Naive thymus-derived CD4-positive, alpha-beta T cell (primary cell): ENCODE data around the gene PET100. TPM values are rescaled to one million over a fixed set of nuclear protein-coding genes. Genes with fewer than 3 reads are reported as not detected.

Experiments used
- ATAC-seq: fragments of 150-1000 bp; cut with Tn5 transposase; 2 replicates; pipeline ENCODE4 v1.10.0; 2021; ENCODE audit warnings: mild to moderate bottlenecking, moderate library complexity
- CTCF ChIA-PET: fragments of 350-600 bp; sonication (Branson Sonifier 250); formaldehyde crosslinking; loops from one replicate; lab custom pipeline; 2021; ENCODE audit warnings: antibody characterized with exemption; lab: Charles Lee
- POLR2A ChIA-PET: fragments of 350-600 bp; sonication (Branson Sonifier 250); formaldehyde crosslinking; loops from one replicate; lab custom pipeline; 2021; ENCODE audit warnings: antibody characterized with exemption, inconsistent platforms; lab: Charles Lee
- DNase-seq, 9 donors: peaks; one replicate each; pipeline versions ENCODE4 v3.0.0 to v3.0.0-alpha.2; 2020 to 2022; ENCODE audit warnings: mixed read lengths in 1 of 9
- H3K27ac ChIP-seq: one replicate; pipeline ENCODE4 v1.7.0; 2013; ENCODE audit warnings: mild to moderate bottlenecking, low read depth, low read length, moderate library complexity
- H3K27me3 ChIP-seq, 2 donors: one replicate each; pipeline ENCODE4 v1.7.0; 2013; ENCODE audit warnings: low read length in 2 of 2, mild to moderate bottlenecking in 2 of 2, moderate library complexity in 2 of 2; ENCODE audit not compliant: control insufficient read depth in 2 of 2, insufficient read depth in 2 of 2
- H3K36me3 ChIP-seq, 3 experiments: 1 replicate in 2 of 3; 2 replicates in 1 of 3; pipeline ENCODE4 v1.7.0; 2013; ENCODE audit warnings: low read length in 3 of 3, mild to moderate bottlenecking in 3 of 3, moderate library complexity in 1 of 3; ENCODE audit not compliant: insufficient read depth in 3 of 3, control insufficient read depth in 2 of 3
- H3K4me1 ChIP-seq, 2 donors: one replicate each; pipeline ENCODE4 v1.7.0; 2013; ENCODE audit warnings: low read length in 2 of 2, mild to moderate bottlenecking in 2 of 2, moderate library complexity in 1 of 2; ENCODE audit not compliant: control insufficient read depth in 2 of 2, insufficient read depth in 2 of 2
- H3K4me3 ChIP-seq: 2 replicates; pipeline ENCODE4 v1.7.0; 2013; ENCODE audit warnings: mild to moderate bottlenecking, low read length
- H3K9me3 ChIP-seq, 3 experiments: 1 replicate in 2 of 3; 2 replicates in 1 of 3; pipeline ENCODE4 v1.7.0; 2013; ENCODE audit warnings: low read length in 3 of 3; ENCODE audit not compliant: control insufficient read depth in 2 of 3
- H3K27ac Mint-ChIP-seq, 9 donors: one replicate each; pipeline ENCODE4 v1.8.0; 2020 to 2022; ENCODE audit warnings: mixed read lengths in 9 of 9, mild to moderate bottlenecking in 8 of 9, moderate library complexity in 5 of 9, inconsistent platforms in 2 of 9
- H3K27me3 Mint-ChIP-seq, 5 donors: one replicate each; pipeline ENCODE4 v1.8.0; 2021 to 2022; ENCODE audit warnings: mixed read lengths in 5 of 5, mild to moderate bottlenecking in 1 of 5
- H3K36me3 Mint-ChIP-seq, 5 donors: one replicate each; pipeline ENCODE4 v1.8.0; 2020 to 2022; ENCODE audit warnings: mixed read lengths in 5 of 5, mild to moderate bottlenecking in 3 of 5, inconsistent platforms in 1 of 5
- H3K4me1 Mint-ChIP-seq, 7 donors: one replicate each; pipeline ENCODE4 v1.8.0; 2020 to 2022; ENCODE audit warnings: mixed read lengths in 7 of 7, mild to moderate bottlenecking in 3 of 7, inconsistent platforms in 1 of 7
- H3K4me3 Mint-ChIP-seq, 10 donors: one replicate each; pipeline ENCODE4 v1.8.0; 2020 to 2022; ENCODE audit warnings: mild to moderate bottlenecking in 10 of 10, mixed read lengths in 10 of 10, moderate library complexity in 6 of 10, inconsistent platforms in 2 of 10
- H3K9me3 Mint-ChIP-seq, 11 donors: one replicate each; pipeline ENCODE4 v1.8.0; 2020 to 2022; ENCODE audit warnings: mixed read lengths in 11 of 11, mild to moderate bottlenecking in 4 of 11, inconsistent platforms in 1 of 11, moderate library complexity in 1 of 11
- intact Hi-C, 2 donors: fragments of 100-400 bp; cut with micrococcal nuclease; formaldehyde crosslinking; loops; one replicate each; pipeline ENCODE4 v1.15.1; 2023
- polyA plus RNA-seq, 2 donors: library from polyadenylated mRNA; unstranded; fragments of 300-500 nt; fragmentation: Illumina TruSeq; gene quantifications; one replicate each; pipeline ENCODE4 v1.2.3, GENCODE V29; 2021
- total RNA-seq, 6 experiments: library from RNA in 5 of 6; stranded (reverse) in 5 of 6; gene quantifications; 1 replicate in 5 of 6; 2 replicates in 1 of 6; pipeline ENCODE4 v1.2.3 and lab custom pipeline; 2021 to 2026

Gene PET100
- total and polyA plus RNA-seq, 7 experiments from 2014 or later, result 112 to 274 (median 127) TPM

GRCh38 chr19:7663706-7664105 is 34.1 kb downstream of the PET100 start:
- intact Hi-C loops, result no loop called here
- CTCF ChIA-PET, result no interaction called here

DNA sequence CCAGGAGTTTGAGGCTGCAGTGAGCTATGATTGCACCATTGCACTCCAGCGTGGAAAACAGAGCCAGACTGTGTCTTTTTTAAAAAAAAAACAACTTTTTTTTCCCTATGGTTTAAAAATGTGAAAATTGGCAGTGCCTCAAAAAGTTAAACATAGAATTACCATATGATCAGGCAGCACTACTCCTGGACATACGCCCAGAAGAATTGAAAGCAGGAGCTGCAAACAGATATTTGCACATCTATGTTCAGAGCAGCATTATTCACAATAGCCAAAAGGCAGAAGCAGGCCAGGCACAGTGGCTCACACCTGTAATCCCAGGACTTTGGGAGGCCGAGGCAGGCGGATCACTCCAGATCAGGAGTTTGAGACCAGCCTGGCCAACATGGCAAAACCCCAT is 35.5 kb downstream of the PET100 start:
- intact Hi-C loops, result no loop called here
- DNase-seq (no peak), ATAC-seq (no peak)
- peaks cover 0 to 11% (median 2%) of the 10 kb centered on the region in 7 donors for H3K4me1 Mint-ChIP-seq
- CTCF ChIA-PET, result interaction anchor here (0.6 kb wide), 1 partner anchor 127 kb away, joined by 5 read pairs; no protein-coding TSS in a partner anchor
- peaks cover 6 to 14% (median 8%) of the 10 kb centered on the region in 5 donors for H3K27me3 Mint-ChIP-seq
- no peaks in the 10 kb centered on the region for H3K36me3 ChIP-seq
- H3K9me3 ChIP-seq, result no peaks in the 10 kb centered on the region
- no peaks in the 10 kb centered on the region for H3K9me3 Mint-ChIP-seq
- H3K27me3 ChIP-seq, result no peaks in the 10 kb centered on the region
- H3K27ac Mint-ChIP-seq, result no peak overlapping the region
- no peaks in the 10 kb centered on the region for H3K4me1 ChIP-seq
- H3K4me3 Mint-ChIP-seq, result no peak overlapping the region
- H3K4me3 ChIP-seq, result no peak overlapping the region
- POLR2A ChIA-PET, result interaction anchor here (1.1 kb wide), 1 partner anchor 13 kb away, joined by 3 read pairs; no protein-coding TSS in a partner anchor
- H3K36me3 Mint-ChIP-seq, result no peaks in the 10 kb centered on the region
- no peak overlapping the region for H3K27ac ChIP-seq

More at GRCh38 chr19:7663706-7664105, 34.1 kb downstream of the PET100 start:
- H3K27me3 Mint-ChIP-seq, result peaks cover 0 to 6% (median 2%) of the 10 kb centered on the region in 5 donors
- POLR2A ChIA-PET, result no interaction called here
- no peak overlapping the region for H3K27ac Mint-ChIP-seq
- H3K36me3 Mint-ChIP-seq, result no peaks in the 10 kb centered on the region
- no peaks in the 10 kb centered on the region for H3K9me3 ChIP-seq
- H3K9me3 Mint-ChIP-seq, result no peaks in the 10 kb centered on the region
- H3K4me3 ChIP-seq, result no peak overlapping the region
- H3K36me3 ChIP-seq, result no peaks in the 10 kb centered on the region
- H3K4me3 Mint-ChIP-seq, result no peak overlapping the region
- H3K27me3 ChIP-seq, result no peaks in the 10 kb centered on the region
- no peak overlapping the region for H3K27ac ChIP-seq
- ATAC-seq, result no peak
- no peaks in the 10 kb centered on the region for H3K4me1 ChIP-seq
- no peak for DNase-seq
- H3K4me1 Mint-ChIP-seq, result peaks cover 0 to 6% (median 0%) of the 10 kb centered on the region in 7 donors

GRCh38 chr19:7668842-7669241 is 39.2 kb downstream of the PET100 start, which contains the start of gene RETN:
Gene RETN, plus strand, starts transcription at chr19:7669049. Its CDS starts 278 bp downstream, at chr19:7669327.
- H3K4me3 Mint-ChIP-seq, result peak within 1 kb of the TSS in 7 of 10 donors; percentile 1 to 76 (median 42)
- Histone ChIP-seq H3K4me3 (no peak within 1 kb of the TSS), H3K4me1 (no peaks in the 10 kb centered on the region), H3K27me3 (no peaks in the 10 kb centered on the region), H3K36me3 (no peaks in the 10 kb centered on the region), H3K9me3 (no peaks in the 10 kb centered on the region), H3K27ac (no peak within 1 kb of the TSS)
- POLR2A ChIA-PET, result no interaction called here
- no peak within 1 kb of the TSS for H3K27ac Mint-ChIP-seq
- intact Hi-C loops, result no loop called here
- peaks cover 17 to 37% (median 21%) of the 10 kb centered on the region in 5 donors for H3K27me3 Mint-ChIP-seq
- DNase-seq (no peak), ATAC-seq (no peak)
- no peaks in the 10 kb centered on the region for H3K36me3 Mint-ChIP-seq
- CTCF ChIA-PET, result no interaction called here
- peaks cover 5 to 13% (median 9%) of the 10 kb centered on the region in 7 donors for H3K4me1 Mint-ChIP-seq
- H3K9me3 Mint-ChIP-seq, result no peaks in the 10 kb centered on the region

GRCh38 chr19:7669641-7670040 is 40.0 kb downstream of the PET100 start:
- H3K4me3 Mint-ChIP-seq, result peak overlapping the region in 5 of 10 donors; percentile 7 to 76 (median 54)
- CTCF ChIA-PET, result no interaction called here
- H3K36me3 Mint-ChIP-seq, result no peaks in the 10 kb centered on the region
- no peak for DNase-seq
- H3K9me3 Mint-ChIP-seq, result no peaks in the 10 kb centered on the region
- no peak for ATAC-seq
- no peak overlapping the region for H3K27ac ChIP-seq
- H3K4me1 Mint-ChIP-seq, result peaks cover 10 to 19% (median 13%) of the 10 kb centered on the region in 7 donors
- H3K36me3 ChIP-seq, result no peaks in the 10 kb centered on the region
- H3K27me3 ChIP-seq, result no peaks in the 10 kb centered on the region
- H3K27ac Mint-ChIP-seq, result no peak overlapping the region
- H3K4me3 ChIP-seq, result no peak overlapping the region
- peaks cover 17 to 39% (median 24%) of the 10 kb centered on the region in 5 donors for H3K27me3 Mint-ChIP-seq
- intact Hi-C loops, result no loop called here
- H3K9me3 ChIP-seq, result no peaks in the 10 kb centered on the region
- H3K4me1 ChIP-seq, result no peaks in the 10 kb centered on the region
- POLR2A ChIA-PET, result no interaction called here

DNA sequence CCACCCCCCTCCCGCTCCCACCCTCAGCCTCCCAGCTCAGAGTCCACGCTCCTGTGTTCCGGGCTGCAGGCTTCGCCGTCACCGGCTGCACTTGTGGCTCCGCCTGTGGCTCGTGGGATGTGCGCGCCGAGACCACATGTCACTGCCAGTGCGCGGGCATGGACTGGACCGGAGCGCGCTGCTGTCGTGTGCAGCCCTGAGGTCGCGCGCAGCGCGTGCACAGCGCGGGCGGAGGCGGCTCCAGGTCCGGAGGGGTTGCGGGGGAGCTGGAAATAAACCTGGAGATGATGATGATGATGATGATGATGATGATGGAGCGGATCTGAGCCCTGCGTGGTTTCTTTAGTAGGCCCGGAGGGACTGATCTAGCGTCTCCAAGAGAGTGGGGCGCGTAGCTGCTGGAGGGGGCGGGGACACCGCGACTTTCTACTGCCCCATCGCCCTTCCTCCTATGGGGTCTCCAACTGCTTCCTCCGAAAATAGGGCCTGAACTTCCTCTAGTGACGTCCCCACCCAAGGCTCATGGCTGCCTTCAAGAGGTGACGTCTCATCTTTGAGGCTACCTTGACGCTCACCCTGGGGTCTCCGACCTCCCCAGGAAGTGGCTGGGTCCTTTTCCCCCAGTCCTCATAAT is 40.7 kb downstream of the PET100 start:
- peak in 1 of 9 donors; percentile 31 for DNase-seq
- Mint-ChIP-seq H3K4me1 (peaks cover 11 to 19% (median 13%) of the 10 kb centered on the region in 7 donors), H3K27ac (peak overlapping the region in 3 of 9 donors; percentile 43 to 77 (median 54)), H3K4me3 (peak overlapping the region; percentile 63 to 85 (median 75)), H3K36me3 (no peaks in the 10 kb centered on the region), H3K27me3 (peaks cover 17 to 41% (median 24%) of the 10 kb centered on the region in 5 donors), H3K9me3 (no peaks in the 10 kb centered on the region)
- Histone ChIP-seq H3K27ac (no peak overlapping the region), H3K4me3 (peak overlapping the region; percentile 17), H3K27me3 (no peaks in the 10 kb centered on the region), H3K36me3 (no peaks in the 10 kb centered on the region), H3K4me1 (no peaks in the 10 kb centered on the region), H3K9me3 (no peaks in the 10 kb centered on the region)
- intact Hi-C loops, result no loop called here
- ChIA-PET CTCF (interaction anchor here (1.5 kb wide), 1 partner anchor 11 kb away, joined by 6 read pairs; the partner anchor contains the start of gene TRAPPC5), POLR2A (interaction anchor here (0.6 kb wide), 1 partner anchor 35 kb away, joined by 3 read pairs; no protein-coding TSS in a partner anchor)
- ATAC-seq, result peak; percentile 65

DNA sequence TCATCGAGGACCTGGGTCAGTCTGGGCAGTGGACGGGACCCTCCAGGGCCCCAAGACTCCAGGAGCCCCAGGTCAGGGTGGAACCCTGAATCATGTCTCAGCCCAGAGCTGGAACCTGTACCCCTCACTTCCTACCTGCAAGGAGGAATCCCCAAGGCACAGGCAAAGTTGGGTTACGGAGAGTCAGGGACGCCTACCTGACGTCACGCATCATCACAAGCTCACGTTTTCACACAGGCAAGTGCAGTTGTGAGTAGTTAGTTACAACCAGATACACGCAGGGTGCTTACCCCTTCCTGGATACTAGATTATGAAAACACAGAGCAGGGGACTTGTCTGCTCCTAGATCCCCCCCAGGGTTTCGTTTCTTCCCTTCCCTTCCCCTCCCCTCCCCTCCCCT is 41.2 kb downstream of the PET100 start:
- Histone ChIP-seq H3K4me3 (no peak overlapping the region), H3K27me3 (peaks cover 0 to under 1% of the 10 kb centered on the region in 2 donors), H3K9me3 (no peaks in the 10 kb centered on the region), H3K4me1 (no peaks in the 10 kb centered on the region), H3K36me3 (no peaks in the 10 kb centered on the region), H3K27ac (no peak overlapping the region)
- CTCF ChIA-PET, result interaction anchor here (1.5 kb wide), 1 partner anchor 10 kb away, joined by 6 read pairs; the partner anchor contains the start of gene TRAPPC5
- intact Hi-C loops, result no loop called here
- Mint-ChIP-seq H3K4me1 (peaks cover 13 to 21% (median 14%) of the 10 kb centered on the region in 7 donors), H3K27ac (no peak overlapping the region), H3K36me3 (no peaks in the 10 kb centered on the region), H3K27me3 (peaks cover 17 to 43% (median 27%) of the 10 kb centered on the region in 5 donors), H3K9me3 (no peaks in the 10 kb centered on the region), H3K4me3 (peak overlapping the region; percentile 63 to 85 (median 75))
- DNase-seq (no peak), ATAC-seq (no peak)
- POLR2A ChIA-PET, result interaction anchor here (0.5 kb wide), 1 partner anchor 147 kb away, joined by 3 read pairs; no protein-coding TSS in a partner anchor
